Measurements from ENCODE around the gene HLF. TPM values are rescaled to one million over a fixed set of nuclear protein-coding genes. Genes with fewer than 3 reads are reported as not detected.

Gene HLF, protein sequence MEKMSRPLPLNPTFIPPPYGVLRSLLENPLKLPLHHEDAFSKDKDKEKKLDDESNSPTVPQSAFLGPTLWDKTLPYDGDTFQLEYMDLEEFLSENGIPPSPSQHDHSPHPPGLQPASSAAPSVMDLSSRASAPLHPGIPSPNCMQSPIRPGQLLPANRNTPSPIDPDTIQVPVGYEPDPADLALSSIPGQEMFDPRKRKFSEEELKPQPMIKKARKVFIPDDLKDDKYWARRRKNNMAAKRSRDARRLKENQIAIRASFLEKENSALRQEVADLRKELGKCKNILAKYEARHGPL
- 0.16 TPM in 1 of 2 replicates, not detected in the other for total RNA-seq

DNA sequence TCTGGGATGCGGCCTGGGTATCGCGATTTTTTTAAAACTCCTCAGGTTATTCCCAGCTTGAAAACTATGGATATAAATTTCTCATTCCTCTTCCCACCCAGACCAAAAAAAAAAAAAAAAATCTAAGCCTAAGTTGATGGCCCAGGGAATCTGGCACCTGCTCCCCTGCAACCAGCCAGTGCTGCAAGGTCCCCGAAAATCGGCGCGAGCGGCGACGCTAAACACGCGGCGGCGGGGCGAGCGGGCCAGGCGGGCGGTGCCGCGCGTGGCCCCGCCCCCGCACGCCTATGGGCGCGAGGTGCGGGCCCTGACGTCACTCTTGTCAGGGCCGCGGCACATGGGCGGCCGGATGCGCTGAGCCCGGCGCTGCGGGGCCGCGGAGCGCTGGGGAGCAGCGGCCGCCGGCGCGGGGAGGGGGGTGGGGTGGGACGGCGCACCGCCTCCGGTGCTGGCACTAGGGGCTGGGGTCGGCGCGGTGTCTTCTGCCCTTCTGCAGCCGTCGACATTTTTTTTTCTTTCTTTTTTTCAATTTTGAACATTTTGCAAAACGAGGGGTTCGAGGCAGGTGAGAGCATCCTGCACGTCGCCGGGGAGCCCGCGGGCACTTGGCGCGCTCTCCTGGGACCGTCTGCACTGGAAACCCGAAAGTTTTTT, at the start of gene HLF:
HLF (plus strand) TSS at position 316 of the 654 bp plus-strand sequence. CDS start 525 bp downstream, outside the sequence.

Other genes starting within 250 kb of the HLF start
- gene MMD, start 156.9 kb downstream of the HLF start, total RNA-seq, result 118 and 275 TPM in 2 replicates
- not detected in 2 replicates for gene SMIM36, start 246.5 kb downstream of the HLF start, total RNA-seq

Measured in epithelial cell of alveolus of lung (primary cell).